ENCODE data around the gene SDHB. TPM values are rescaled to one million over a fixed set of nuclear protein-coding genes. Genes with fewer than 3 reads are reported as not detected.

SDHB gene
- total RNA-seq: 166 and 169 TPM in 2 replicates

GRCh38 chr1:17053685-17054410 is at the start of gene SDHB:
Gene SDHB (minus strand): TSS chr1:17054032. CDS start chr1:17054019, 13 bp downstream.

GRCh38 chr1:17011439-17012307 is 42.2 kb downstream of the SDHB start, which contains the start of gene ATP13A2:
Gene ATP13A2 (minus strand): TSS chr1:17011928. CDS start chr1:17011738, 190 bp downstream.

GRCh38 chr1:16980473-16981268 is 73.2 kb downstream of the SDHB start, which contains the start of gene MFAP2:
Gene MFAP2 (minus strand): TSS chr1:16980620. CDS start chr1:16978273, 2,347 bp downstream.

Other genes starting within 250 kb of the SDHB start
- under 0.01 TPM in 1 of 2 replicates, not detected in the other for gene RNU1-2, start 158.1 kb downstream of the SDHB start, total RNA-seq
- 12.0 and 14.5 TPM in 2 replicates for gene CROCC, start 132.1 kb downstream of the SDHB start, total RNA-seq
- gene MFAP2, start 73.4 kb downstream of the SDHB start, total RNA-seq: 26.4 and 28.5 TPM in 2 replicates
- 12.8 and 21.1 TPM in 2 replicates for gene ATP13A2, start 42.1 kb downstream of the SDHB start, total RNA-seq
- gene PADI2, start 65.4 kb upstream of the SDHB start, total RNA-seq: under 0.01 TPM in 1 of 2 replicates, not detected in the other
- gene PADI1, start 151.1 kb upstream of the SDHB start, total RNA-seq: not detected in 2 replicates
- not detected in 2 replicates for gene PADI3, start 195.1 kb upstream of the SDHB start, total RNA-seq

Data from bronchus fibroblast of lung (primary cell).